Fibroblast of lung (primary cell): Measurements from ENCODE around the gene PITX2. TPM values are rescaled to one million over a fixed set of nuclear protein-coding genes. Genes with fewer than 3 reads are reported as not detected.

ENCODE experiments used
- DNase-seq, 2 donors: peaks; one replicate each; pipeline versions ENCODE4 v3.0.0 to v3.0.0-alpha.2; 2010; ENCODE audit warnings: low read depth in 2 of 2
- H2AFZ ChIP-seq: 2 replicates; pipeline ENCODE4 v1.5.1; 2012; ENCODE audit warnings: low read length, control low read depth, inconsistent platforms
- H3K27ac ChIP-seq: 2 replicates; pipeline ENCODE4 v1.5.1; 2011; ENCODE audit warnings: low read length, control low read depth; ENCODE audit not compliant: insufficient read depth
- H3K27me3 ChIP-seq: 2 replicates; pipeline ENCODE4 v1.5.1; 2011; ENCODE audit warnings: mild to moderate bottlenecking, low read length; ENCODE audit not compliant: control insufficient read depth, insufficient read depth
- H3K36me3 ChIP-seq: 2 replicates; pipeline ENCODE4 v1.5.1; 2011; ENCODE audit warnings: low read length; ENCODE audit not compliant: control insufficient read depth, insufficient read depth
- H3K4me1 ChIP-seq: 2 replicates; pipeline ENCODE4 v1.5.1; 2011; ENCODE audit warnings: low read length; ENCODE audit not compliant: control insufficient read depth, insufficient read depth; ENCODE audit errors: extremely low read depth
- H3K4me2 ChIP-seq: 2 replicates; pipeline ENCODE4 v1.5.1; 2011; ENCODE audit warnings: low read length, control low read depth; ENCODE audit not compliant: insufficient read depth; ENCODE audit errors: extremely low read depth
- H3K4me3 ChIP-seq, 4 experiments: fragments of 200-600 bp in 1 of 4; sonication (generic) in 1 of 4; replicated peaks in 1 of 4; 2 replicates each; pipeline ENCODE4 v1.5.1; 2011 to 2016; ENCODE audit warnings: low read length in 4 of 4, low read depth in 3 of 4, mild to moderate bottlenecking in 3 of 4, control low read depth in 2 of 4, inconsistent platforms in 1 of 4, mixed read lengths in 1 of 4; ENCODE audit not compliant: insufficient read depth in 1 of 4; ENCODE audit errors: control extremely low read depth in 1 of 4
- H3K79me2 ChIP-seq: 2 replicates; pipeline ENCODE4 v1.5.1; 2012; ENCODE audit warnings: mild to moderate bottlenecking, low read length, inconsistent platforms; ENCODE audit not compliant: control insufficient read depth, insufficient read depth
- H3K9ac ChIP-seq: 2 replicates; pipeline ENCODE4 v1.5.1; 2011; ENCODE audit warnings: mild to moderate bottlenecking, low read length, control low read depth; ENCODE audit not compliant: insufficient read depth
- H3K9me3 ChIP-seq: 2 replicates; pipeline ENCODE4 v1.5.1; 2012; ENCODE audit warnings: low read depth, low read length; ENCODE audit not compliant: control insufficient read depth, insufficient read depth
- H4K20me1 ChIP-seq: 2 replicates; pipeline ENCODE4 v1.5.1; 2011; ENCODE audit warnings: low read length; ENCODE audit not compliant: control insufficient read depth, insufficient read depth; ENCODE audit errors: extremely low read depth
- EZH2 ChIP-seq: IDR thresholded peaks from 2 replicates; pipeline ENCODE4 v1.5.1; 2012; ENCODE audit warnings: low read length, control low read depth, mild to moderate bottlenecking; ENCODE audit errors: missing control alignments
- polyA plus RNA-seq, 2 donors: library from polyadenylated mRNA; depleted of rRNA in 1 of 2; stranded (reverse) in 1 of 2; unstranded in 1 of 2; fragments of >200 nt; gene quantifications; 2 replicates each; pipeline ENCODE4 v1.2.1, GENCODE V29; 2011 to 2012; ENCODE audit warnings: missing spikeins in 1 of 2
- total RNA-seq: library from RNA; depleted of rRNA; stranded (reverse); fragments of >200 nt; gene quantifications from 2 replicates; pipeline ENCODE4 v1.2.1, GENCODE V29; 2014
- TF ChIP-seq, protein P1 (sequence below), 2 donors: IDR thresholded peaks in 1 of 2; conservative IDR thresholded peaks in 1 of 2; 1 replicate in 1 of 2; 2 replicates in 1 of 2; pipeline ENCODE4 v1.5.1; 2011 to 2012; ENCODE audit warnings: low read length in 2 of 2, control low read depth in 1 of 2, inconsistent platforms in 1 of 2, low read depth in 1 of 2, mild to moderate bottlenecking in 1 of 2

The PITX2 gene
- total and polyA plus RNA-seq, 2 donors (not counting 1 experiment from before 2014, with no cell fraction given), result 0.33 to 0.40 TPM

DNA sequence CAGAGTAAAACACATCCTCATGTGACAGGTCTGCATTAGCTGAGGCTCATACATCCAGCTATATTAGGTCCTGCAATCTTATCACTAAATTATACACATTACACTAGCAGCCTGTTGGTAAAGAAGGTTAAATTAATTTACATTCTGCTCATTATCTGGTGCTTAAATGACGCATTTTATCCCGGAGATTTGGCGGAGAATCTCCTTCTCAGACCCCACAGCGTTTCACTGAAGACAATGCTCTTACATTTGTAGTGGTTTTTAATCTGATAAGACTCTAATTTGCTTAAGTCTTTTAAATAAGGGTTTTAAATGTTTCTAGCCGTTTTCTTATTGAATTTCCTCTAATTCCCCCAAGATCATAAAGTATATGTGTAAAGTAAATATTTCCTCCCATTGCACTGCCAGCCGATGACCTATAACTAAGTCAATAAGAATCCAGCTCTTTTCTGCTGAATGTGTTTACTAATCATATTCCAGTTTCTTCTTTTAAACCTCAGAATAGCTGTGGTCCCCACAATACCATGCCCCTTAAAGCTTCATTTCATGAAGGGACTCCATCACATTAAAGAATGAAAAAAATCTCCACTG is 2.1 kb upstream of the PITX2 start:
- H3K4me2 ChIP-seq, result no peak overlapping the region
- peaks cover 81% of the 10 kb centered on the region for H3K27me3 ChIP-seq
- H2AFZ ChIP-seq, result no peak overlapping the region
- no peaks in the 10 kb centered on the region for H3K9me3 ChIP-seq
- no peak for DNase-seq
- no peaks in the 10 kb centered on the region for H4K20me1 ChIP-seq
- H3K9ac ChIP-seq, result no peak overlapping the region
- H3K4me1 ChIP-seq, result no peaks in the 10 kb centered on the region
- H3K27ac ChIP-seq, result no peak overlapping the region
- TF ChIP-seq, protein P1, sequence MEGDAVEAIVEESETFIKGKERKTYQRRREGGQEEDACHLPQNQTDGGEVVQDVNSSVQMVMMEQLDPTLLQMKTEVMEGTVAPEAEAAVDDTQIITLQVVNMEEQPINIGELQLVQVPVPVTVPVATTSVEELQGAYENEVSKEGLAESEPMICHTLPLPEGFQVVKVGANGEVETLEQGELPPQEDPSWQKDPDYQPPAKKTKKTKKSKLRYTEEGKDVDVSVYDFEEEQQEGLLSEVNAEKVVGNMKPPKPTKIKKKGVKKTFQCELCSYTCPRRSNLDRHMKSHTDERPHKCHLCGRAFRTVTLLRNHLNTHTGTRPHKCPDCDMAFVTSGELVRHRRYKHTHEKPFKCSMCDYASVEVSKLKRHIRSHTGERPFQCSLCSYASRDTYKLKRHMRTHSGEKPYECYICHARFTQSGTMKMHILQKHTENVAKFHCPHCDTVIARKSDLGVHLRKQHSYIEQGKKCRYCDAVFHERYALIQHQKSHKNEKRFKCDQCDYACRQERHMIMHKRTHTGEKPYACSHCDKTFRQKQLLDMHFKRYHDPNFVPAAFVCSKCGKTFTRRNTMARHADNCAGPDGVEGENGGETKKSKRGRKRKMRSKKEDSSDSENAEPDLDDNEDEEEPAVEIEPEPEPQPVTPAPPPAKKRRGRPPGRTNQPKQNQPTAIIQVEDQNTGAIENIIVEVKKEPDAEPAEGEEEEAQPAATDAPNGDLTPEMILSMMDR (conservative IDR thresholded peaks at IDR 0.05 in 1 of 2, IDR thresholded peaks at IDR 0.05 in 1 of 2; ENCODE audit: low read depth in 1 of 2, low read length in 2 of 2), result no peak
- no peak for TF ChIP-seq EZH2
- no peak overlapping the region for H3K4me3 ChIP-seq
- H3K36me3 ChIP-seq, result no peaks in the 10 kb centered on the region
- no peaks in the 10 kb centered on the region for H3K79me2 ChIP-seq

DNA sequence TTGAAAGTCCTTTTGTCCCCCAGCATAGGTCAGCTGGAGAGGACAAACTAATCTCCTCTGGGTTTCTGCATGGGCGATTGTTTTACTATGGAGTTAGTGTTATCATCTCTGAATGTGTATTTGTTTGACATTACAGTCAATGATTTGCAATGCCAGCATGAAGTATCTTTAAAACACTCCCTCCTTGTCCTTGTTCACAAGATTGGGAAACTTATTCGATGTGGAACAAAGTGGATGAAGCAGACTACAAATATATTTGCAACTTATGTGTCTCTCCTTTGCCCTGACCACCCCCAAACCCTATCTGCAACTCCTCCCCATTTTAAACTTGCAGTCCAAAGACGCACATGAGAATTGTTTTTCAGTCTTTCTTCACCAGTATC is 1.5 kb upstream of the PITX2 start:
- DNase-seq, result no peak
- Histone ChIP-seq H3K27ac (no peak overlapping the region), H2AFZ (no peak overlapping the region), H3K27me3 (peaks cover 80% of the 10 kb centered on the region), H4K20me1 (no peaks in the 10 kb centered on the region), H3K4me2 (no peak overlapping the region), H3K36me3 (no peaks in the 10 kb centered on the region), H3K9ac (no peak overlapping the region), H3K4me3 (no peak overlapping the region), H3K4me1 (no peaks in the 10 kb centered on the region), H3K9me3 (no peaks in the 10 kb centered on the region), H3K79me2 (no peaks in the 10 kb centered on the region)
- no peak for TF ChIP-seq EZH2
- TF ChIP-seq, protein P1 (conservative IDR thresholded peaks at IDR 0.05 in 1 of 2, IDR thresholded peaks at IDR 0.05 in 1 of 2; ENCODE audit: low read depth in 1 of 2, low read length in 2 of 2), result no peak

DNA sequence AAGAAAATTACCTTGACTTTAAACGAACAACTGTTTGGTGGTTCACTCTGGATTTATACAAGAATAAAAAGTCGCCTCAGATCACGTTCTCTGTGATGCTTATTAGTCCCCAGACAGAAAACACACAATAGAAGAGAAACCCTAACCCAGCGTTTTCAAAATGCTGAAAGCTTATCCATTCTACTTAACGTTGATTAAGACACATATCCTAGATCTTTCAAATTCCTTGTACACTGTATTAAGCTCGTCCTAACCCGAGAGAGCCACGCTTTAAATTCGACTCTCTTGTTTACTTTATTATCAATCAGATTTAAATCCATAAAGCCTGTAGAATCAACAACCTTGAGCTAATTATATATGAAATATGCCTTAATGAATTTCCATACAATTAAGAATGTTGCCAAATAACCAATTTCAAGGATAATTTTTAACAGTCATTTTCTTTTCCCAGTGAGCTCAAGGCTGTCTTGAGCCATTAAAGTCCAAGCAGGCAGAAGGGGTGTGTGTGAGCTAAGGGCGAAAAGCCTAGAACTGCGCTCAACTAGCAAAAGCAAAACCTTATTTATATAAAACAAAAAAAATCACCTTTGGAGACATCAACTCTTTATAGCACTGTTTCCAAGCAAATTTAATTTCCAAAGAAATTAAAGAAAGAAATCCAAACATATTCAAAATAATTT is 981 bp upstream of the PITX2 start:
- H3K27me3 ChIP-seq, result peaks cover 79% of the 10 kb centered on the region
- H4K20me1 ChIP-seq, result no peaks in the 10 kb centered on the region
- no peak overlapping the region for H3K27ac ChIP-seq
- no peak overlapping the region for H3K9ac ChIP-seq
- H3K36me3 ChIP-seq, result no peaks in the 10 kb centered on the region
- H2AFZ ChIP-seq, result no peak overlapping the region
- H3K79me2 ChIP-seq, result no peaks in the 10 kb centered on the region
- H3K4me2 ChIP-seq, result no peak overlapping the region
- H3K4me3 ChIP-seq, result no peak overlapping the region
- TF ChIP-seq, protein P1 (conservative IDR thresholded peaks at IDR 0.05 in 1 of 2, IDR thresholded peaks at IDR 0.05 in 1 of 2; ENCODE audit: low read depth in 1 of 2, low read length in 2 of 2), result no peak
- TF ChIP-seq EZH2, result no peak
- no peaks in the 10 kb centered on the region for H3K9me3 ChIP-seq
- no peaks in the 10 kb centered on the region for H3K4me1 ChIP-seq
- no peak for DNase-seq
